GM19240 (cell line): Measurements from ENCODE around the gene PPP2R3C.
"Not testable (repeated sequence)": the region's sequence is repeated elsewhere in the genome, so short reads cannot be mapped to it uniquely, and the experiment has no call there.

Experiments
- DNase-seq: peaks from one replicate; pipeline ENCODE4 v3.0.0; 2011; ENCODE audit warnings: low spot score; ENCODE audit not compliant: insufficient read length

PPP2R3C gene

DNA sequence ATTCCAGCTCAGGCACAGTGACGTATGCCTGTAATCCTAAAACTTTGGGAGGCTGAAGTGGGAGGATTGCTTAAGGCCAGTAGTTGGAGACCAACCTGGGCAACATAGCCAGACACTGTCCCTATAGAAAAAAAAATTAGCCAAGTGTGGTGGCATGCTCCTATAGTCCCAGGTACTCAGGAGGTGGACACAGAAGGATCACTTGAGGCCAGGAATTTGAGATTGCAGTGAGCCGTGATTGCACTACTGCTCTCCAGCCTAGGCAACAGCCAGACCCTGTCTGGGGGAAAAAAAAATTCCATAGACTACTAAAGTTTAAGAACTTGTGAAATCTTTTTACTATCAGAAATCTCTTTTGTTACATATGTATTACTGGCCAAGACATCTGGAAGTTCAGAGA is 69.2 kb downstream of the PPP2R3C start:
- no peak for DNase-seq

DNA sequence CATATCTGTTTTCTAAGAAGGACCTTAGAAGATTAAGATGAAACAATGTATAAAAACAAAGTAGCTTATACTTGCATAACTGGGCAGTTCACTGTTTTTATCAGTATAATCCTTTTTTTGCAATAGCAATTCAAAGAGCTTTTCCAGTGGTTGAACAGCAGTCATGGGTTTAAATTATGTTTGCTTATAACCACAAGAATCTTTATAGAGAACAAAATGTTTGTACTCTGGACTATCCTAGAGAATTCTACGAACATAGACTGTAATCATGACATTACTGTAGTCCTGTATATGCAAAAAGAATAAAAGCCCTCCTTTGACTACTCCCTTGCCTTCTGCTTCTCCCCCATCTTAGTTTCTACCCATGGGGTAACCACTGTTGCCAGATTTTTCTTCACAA is 70.0 kb downstream of the PPP2R3C start:
- DNase-seq: no peak

DNA sequence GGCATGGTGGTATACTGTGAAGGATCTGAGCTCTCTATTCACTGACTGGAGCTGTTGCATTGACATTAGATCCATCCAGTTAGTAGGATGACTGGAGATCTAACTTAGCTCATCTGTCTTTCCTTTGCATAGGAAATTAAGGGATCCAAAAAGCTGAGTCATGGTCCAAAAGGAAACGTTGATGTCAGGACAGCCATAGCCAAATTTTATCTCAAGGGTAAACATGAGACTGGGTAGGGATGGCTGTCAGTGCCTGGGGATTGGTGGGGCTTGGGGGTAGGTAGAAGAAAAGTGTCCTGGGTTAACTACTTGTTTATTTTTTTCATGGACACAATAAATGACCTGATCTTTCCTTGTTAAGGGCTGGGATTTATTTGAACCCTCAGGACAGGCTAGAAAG is 71.1 kb downstream of the PPP2R3C start:
- DNase-seq: no peak

DNA sequence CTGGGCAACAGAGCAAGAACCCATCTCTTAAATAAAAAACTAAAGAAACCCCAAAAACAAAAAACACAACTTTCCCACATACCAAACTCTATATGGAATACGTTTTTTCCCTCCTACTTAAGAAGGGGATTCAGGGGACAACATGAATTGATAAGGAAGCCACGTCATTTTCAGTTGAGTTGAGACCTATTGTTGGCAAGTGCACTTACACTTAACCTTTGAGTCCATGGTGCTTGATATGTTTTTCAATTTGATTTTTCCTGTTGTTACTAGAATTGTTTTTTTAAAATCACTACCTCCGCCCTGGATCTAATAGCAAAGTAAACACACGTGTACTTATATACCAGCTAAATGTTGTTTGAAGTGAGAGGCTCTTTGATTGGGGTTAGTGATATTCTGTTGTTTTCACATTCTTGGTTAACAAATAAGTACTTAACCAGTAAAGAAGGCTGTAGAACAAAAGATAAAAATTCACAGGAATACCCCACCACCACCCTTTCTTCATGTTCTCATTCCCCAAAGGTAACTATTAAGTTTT is 73.7 kb downstream of the PPP2R3C start:
- DNase-seq: no peak

DNA sequence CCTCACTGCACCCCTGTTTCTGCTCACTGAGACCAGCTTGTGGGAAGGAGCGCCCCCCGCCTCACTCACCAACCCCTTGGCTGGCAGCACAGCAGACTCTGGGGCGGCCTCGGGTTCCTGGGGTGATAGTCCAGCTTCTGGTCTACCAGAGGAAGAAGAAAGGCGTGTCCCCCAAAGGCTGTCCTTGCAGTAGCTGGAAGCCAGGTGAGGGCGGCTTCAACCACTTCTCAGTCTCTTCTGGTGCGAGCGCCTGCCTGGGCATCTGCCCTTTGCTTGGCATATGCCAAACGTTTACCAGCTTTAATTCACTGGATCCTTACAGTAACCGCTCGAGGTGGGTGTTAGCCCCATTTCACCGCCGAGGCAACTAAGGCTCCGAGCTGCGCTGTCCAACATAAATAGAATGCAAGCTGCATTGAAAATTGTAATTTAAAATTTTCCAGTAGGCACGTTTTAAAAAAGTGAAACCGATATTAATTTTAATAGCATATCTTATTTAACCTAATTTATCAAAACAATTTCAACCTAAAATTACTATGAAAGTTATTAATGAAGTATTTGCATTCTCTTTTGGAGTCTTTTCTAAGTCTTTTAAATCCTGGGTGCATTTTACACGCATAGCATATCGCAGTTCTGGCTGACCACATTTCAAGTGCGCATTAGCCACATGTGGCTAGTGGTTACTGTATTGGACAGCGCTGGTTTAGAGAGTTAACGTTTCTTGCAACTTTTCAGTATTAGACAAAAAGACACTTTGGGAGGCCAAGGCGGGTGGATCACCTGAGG is 74.8 kb downstream of the PPP2R3C start:
- peak; percentile 21 for DNase-seq

DNA sequence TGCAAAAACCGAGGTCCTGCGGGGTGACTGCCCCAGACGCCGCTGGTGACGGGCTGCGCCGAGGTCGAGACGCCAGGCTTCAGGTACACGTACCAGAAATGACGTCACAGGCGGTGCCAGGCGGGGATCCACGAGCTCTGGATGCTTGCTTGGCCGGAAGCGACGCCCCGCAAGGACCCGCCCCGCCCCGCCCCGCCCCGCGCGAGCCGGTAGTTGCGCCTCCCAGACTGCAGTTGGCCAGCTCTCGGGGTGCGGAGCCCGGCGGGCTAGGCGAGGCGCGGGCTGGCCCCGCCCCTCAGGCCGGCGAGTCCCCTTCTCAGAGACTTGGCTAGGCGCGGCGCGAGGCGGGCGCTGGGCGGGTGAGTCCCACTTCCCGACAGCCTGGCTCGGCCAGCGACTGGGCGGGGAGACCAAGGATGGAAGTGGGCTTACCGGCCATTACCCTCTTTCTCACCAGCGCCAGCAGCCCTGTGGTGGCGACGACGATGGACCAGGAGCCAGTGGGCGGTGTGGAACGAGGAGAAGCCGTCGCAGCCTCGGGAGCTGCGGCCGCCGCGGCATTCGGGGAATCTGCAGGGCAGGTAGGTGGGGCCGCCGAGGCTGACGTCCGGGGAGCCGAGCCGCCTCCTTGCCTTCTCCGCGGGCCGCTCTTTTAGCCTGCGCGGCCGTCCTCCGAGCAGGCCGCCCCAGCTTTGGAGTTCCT is 75.6 kb downstream of the PPP2R3C start, which contains the start of gene FAM177A1:
Gene FAM177A1 (plus strand): TSS at position 225 of the 703 bp plus-strand sequence. CDS start 192 bp downstream, at position 417.
- peak; percentile 98 for DNase-seq

DNA sequence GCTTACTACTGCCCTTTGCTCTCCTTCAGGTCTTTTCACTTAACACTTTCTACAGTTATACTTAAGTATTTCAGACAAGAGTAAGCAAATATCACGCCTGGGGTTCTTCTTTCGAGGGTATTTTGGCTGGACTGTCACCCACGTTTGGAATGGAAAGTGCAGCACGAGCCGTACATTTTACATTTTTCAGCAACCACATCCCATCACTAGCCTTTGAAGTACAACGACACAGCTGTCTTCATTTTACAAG is 76.1 kb downstream of the PPP2R3C start:
- DNase-seq: no peak

DNA sequence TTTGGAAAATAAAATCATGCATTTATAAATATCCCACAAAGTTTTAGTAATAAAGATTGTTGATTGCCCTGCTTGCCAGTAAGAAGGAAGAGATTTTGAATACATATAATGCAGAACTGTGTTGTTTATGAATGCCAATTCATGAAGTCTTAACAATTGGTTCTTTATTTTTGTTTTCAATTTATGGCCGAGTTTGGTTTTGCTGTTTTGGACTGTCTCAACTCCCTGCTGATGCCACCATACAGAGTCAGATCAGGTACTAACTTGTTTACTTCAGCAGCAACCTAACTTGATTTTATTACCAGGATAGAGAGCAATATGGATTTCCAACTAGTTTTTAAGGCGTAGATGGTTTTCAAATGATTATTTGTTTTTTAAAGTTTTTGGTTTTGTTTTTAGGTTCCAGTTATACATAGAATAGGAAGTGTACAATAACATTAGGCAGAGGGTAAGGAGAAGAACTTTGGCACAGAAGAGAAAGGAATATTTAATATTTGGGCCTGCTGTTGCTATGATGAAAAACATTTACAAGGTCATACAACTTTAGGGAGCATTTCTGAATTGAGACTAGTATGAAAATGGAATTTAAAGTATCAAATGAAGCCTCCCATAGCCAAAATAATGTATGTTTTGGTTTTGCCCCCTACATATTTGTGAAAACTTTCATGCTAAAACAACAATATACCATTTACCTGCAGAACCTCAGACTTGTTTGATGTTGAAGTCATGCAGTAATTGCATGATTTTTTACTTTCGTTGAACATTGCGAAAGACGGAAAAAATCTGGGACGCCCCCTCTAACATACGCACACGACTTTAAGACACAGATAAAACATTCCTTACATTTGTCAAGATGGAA is 76.6 kb downstream of the PPP2R3C start:
- DNase-seq: peak; percentile 5

DNA sequence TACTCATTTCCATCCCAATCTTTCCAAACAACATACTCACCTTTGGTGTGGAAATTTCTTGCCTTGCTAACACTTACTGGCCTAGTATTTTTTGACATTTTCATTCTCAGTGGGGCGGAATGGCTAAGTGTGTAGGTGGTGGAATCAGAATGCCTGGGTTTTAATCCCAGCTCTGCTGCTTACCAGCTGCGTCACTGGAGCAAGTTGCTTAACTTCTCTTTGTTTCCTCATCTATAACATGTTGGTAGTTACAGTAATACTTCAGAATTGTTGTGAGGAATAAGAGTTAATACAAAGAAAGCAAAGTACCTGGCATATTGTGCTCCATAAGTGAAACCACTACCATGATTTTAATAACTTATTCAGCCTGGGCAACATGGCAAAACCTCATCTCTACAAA is 78.7 kb downstream of the PPP2R3C start:
- no peak for DNase-seq

DNA sequence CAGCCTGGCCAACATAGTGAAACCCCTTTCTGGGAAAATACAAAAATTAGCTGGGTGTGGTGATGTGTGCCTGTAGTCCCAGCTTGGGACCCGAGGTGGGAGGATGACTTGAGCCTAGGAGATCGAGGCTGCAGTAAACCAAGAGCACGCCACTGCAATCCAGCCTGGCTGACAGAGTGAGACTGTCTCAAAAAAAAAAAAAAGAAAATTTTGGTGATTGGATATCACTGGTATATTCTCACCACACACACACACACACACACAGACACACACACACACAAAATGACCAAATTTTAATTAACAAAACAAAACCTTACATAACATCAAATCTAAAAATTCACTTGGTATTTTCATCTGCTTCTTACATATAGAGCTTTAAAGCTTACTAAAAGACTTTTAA is 79.2 kb downstream of the PPP2R3C start:
- DNase-seq: no peak

DNA sequence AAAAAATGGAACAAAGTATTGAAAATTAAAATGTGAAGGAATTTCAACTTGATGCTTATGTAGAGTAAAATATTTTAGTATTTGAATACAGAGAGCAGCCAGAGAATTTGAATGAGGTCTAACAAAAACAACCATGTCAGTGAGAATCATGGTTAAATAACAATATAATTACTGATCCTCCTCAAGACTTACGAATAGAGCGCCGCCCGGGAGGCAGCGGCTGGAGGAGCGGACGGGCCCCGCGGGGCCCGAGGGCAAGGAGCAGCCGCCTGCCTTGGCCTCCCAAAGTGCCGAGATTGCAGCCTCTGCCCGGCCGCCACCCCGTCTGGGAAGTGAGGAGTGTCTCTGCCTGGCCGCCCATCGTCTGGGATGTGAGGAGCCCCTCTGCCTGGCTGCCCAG is 83.5 kb downstream of the PPP2R3C start:
- not testable (repeated sequence) for DNase-seq
